GM04504 (cell line): ENCODE data around the gene CFAP97D2.

Source experiments
- DNase-seq: peaks from one replicate; pipeline ENCODE4 v3.0.0-alpha.2; 2012; ENCODE audit warnings: low read depth

Gene CFAP97D2

GRCh38 chr13:114269281-114269770 lies 90.3 kb downstream of the CFAP97D2 start:
- DNase-seq: no peak
